Stimulated activated CD4-positive, alpha-beta T cell treated with anti-CD3 and anti-CD28 coated beads, Interleukin-2, amount 100 ng/mL, for 4 hours (primary cell): ENCODE measurements around the gene CLCF1.
A peak's percentile ranks its signal among the peaks of the same experiment; 100 is the strongest.

Source experiments
- DNase-seq: peaks from one replicate; pipeline ENCODE4 v3.0.0-alpha.2; 2020; ENCODE audit warnings: low read depth

The CLCF1 gene

DNA sequence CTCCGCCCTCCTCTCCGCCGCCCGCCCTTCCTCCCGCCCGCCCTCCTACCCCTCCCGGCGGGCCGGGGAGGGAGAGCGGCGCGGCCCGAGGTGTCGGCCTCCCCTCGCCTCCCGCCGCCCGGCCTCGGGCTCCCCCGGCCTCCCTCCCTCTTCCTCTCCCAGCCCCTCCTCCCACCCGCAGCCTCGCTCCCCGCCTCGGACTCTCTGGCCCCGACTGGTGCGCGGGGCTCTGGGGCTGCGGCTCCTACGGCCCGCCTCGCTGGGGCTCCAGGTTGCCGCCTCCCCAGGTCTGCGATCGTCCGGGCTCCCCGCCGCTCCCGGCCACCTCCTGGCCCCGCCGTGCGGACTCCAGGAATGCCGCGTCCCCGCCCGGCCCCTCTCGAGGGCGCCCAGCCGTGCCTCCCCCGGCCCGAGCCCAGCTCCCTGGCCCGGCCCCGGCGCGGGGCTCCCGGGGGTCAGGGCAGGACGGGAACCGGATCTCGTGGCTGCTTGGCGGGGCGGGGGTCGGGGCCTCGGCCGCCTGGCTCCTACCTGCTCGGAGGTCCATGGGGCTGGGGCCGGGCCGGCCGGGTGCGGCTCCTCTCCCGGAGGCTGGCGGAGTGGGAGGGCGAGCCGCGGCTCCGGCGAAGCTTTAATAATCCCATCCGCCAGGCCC, at the start of gene CLCF1:
CLCF1 (minus strand) TSS at position 606 of the 655 bp plus-strand sequence; CDS start at position 547, 59 bp downstream.
- no peak for DNase-seq

DNA sequence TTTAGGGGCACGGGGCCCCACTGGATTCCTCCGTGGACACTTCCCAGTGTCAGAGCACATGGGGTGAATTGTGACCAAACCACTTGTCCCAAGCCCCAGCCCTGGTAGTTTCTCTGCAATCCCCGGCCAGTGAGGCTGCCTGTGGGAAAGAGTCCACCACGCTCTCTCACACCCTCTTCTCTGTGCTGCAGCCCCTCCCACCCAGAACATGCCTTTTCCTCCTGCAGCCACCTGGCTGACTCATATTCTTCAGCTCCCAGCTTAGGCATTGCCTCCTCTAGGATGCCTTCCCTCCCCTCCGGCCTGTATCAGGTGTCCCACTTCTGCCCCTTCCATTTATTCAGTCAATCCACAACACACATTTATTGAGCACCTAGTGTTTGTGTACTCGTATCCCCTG, 49.5 kb upstream of the CLCF1 start:
- no peak for DNase-seq

DNA sequence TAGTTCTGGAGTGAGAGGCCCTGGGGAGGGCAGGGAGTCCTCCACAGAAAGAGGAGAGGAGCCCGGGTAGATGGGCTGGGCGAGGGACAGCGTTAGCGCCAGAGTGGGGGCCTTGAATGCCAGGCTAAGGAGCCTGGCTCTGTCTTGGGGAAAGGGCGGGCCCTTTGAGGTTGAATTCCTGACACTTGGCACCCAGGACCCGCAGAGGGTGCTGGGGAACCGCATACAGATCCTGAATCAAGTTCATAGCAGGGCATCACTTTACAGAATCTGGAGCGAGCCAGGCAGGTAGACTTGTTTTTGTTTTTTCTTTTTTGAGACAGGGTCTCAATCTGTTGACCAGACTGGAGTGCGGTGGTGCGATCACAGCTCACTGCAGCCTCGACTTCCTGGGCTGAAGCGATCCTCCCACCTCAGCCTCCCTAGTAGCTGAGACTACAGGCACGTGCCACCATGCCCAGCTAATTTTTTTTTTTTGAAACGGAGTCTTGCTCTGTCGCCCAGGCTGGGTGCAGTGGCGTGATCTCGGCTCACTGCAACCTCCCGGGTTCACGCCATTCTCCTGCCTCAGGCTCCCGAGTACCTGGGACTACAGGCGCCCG, 48.1 kb upstream of the CLCF1 start:
- DNase-seq = no peak

DNA sequence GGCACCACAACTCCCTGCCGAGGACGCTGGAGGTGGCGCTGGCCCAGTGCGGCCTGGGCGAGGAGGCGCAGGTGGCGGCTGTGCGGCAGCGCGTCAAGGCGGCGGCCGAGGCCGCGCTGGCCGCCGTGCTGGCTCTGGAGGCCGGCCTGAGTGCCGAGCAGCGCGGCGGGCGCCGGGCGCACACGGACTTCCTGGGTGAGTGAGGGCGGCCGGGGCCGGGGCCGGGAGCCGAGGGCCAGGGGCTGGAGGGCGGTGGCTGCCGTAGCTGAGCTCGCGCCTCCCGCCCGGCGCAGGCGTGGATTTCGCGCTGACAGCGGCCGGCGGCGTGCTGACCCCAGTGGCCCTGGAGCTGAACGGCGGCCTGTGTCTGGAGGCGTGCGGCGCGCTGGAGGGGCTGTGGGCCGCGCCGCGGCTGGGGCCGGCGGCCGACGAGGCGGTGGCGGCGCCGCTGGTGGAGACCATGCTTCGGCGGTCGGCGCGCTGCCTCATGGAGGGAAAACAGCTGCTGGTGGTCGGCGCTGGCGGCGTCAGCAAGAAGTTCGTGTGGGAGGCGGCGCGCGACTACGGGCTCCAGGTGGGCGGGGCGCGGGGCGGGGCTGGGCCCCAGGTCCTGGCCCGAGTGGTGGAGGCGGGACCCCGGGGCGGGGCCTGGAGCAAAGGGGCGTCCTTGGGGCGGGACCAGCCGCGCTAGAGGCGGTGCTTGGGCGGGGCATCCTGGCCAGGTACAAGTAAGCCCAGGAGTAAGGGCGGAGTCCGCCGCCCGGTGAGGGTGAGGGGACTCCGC, 47.4 kb upstream of the CLCF1 start:
- peak; percentile 98 for DNase-seq

DNA sequence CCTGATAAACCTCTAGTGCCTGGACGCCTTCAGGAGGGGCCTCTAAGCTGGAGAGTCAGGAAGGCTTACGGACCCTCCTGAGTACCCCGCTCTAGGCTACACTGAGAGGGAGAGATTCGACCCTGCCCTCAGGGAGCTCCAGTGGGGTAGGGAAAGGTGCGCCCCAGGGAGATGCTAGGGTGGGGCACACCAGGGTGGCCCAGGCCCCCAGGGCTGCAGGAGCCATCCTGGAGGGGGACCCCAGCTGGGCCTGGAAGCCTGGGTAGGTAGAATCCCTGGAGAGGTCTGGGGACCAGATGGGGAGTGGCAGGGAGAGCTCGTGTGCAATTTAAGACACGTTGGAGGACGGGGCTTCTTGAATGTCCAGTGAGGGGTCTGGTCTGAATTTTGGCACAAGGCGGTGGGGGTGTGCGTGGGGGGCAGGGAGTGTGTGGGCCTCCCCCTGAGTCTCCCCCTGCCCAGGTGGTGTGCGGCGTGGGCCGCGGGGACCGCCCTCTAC, 46.8 kb upstream of the CLCF1 start:
- no peak for DNase-seq

DNA sequence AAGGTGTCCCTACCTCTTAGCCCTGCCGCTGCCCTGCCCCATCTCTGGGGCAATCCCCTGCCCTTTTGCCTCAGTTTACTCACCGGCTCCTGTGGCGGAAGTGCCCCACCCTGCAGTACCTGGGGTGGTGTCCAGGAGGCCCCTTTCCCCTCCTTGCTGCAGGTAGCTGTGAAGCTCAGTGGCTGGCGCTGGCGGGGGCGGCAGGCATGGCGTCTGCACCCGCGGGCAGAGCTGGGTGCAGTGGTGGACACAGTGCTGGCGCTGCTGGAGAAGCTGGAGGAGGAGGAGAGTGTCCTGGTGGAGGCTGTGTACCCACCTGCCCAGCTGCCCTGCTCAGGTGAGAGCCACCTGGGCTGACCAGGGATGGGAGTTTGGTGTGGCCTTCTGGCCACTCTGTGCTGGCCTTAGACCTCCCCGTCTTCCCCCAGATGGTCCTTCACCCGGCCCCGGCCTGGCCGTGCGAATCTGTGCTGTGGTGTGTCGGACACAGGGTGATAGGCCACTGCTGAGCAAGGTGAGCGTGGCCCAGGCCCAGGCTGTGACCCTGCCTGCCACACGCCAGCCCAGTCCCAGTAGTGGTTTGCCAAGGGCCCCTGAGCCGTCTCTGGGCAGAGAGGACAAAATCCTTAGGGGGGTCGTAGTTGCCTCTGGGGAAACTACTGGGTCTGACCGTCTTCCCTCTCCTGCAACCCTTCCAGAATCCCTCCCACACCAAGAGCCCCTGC, 46.1 kb upstream of the CLCF1 start:
- no peak for DNase-seq

DNA sequence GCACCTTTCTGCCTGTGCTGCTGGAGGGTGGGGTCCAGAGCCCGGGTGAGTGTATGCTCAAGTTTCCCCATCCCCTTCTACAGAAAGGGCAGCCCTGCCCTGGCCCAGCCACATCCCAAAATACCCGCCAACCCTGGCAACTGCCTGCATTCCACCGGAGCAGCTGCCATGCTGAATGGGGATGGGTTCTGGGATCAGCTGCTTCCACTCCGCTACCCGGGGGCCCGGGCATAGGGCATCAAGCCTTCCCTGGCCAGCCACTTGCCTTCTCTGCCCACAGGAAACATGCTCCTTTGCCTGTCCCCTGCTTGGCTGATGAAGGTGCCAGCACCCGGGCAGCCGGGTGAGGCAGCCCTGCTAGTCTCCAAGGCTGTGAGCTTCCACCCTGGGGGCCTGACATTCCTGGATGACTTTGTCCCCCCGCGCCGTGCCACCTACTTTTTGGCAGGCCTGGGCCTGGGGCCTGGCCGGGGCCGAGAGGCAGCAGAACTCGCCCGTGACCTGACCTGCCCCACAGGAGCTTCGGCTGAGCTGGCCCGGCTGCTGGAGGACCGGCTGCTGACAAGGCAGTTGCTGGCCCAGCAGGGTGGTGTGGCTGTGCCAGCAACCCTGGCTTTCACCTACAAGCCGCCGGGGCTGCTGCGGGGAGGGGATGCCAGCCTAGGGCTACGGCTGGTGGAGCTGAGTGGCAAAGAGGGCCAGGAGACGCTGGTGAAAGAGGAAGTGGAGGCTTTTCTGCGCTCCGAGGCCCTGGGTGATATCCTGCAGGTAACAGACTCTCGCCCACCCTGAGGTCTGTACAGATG, 45.3 kb upstream of the CLCF1 start:
- DNase-seq = no peak

DNA sequence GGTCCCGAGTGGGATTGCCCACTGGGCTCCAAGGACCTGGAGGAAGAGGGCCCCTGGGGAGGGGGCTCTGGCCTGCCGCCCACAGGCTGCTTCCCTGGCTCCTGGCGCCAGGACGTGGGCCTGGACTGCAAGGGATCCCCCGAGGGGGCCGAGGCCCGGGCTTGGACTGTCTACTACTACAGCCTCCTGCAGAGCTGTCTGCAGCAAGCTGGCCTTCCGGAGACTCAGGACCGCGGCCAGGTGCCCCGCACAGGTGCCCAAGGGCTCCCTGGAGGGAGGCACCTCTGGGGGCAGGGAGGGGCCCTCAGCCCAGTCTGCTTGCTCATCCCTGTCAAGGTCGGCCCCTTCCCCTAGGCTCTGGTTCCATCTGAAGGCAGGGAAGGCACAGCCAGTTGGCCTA, 44.0 kb upstream of the CLCF1 start:
- DNase-seq = no peak

DNA sequence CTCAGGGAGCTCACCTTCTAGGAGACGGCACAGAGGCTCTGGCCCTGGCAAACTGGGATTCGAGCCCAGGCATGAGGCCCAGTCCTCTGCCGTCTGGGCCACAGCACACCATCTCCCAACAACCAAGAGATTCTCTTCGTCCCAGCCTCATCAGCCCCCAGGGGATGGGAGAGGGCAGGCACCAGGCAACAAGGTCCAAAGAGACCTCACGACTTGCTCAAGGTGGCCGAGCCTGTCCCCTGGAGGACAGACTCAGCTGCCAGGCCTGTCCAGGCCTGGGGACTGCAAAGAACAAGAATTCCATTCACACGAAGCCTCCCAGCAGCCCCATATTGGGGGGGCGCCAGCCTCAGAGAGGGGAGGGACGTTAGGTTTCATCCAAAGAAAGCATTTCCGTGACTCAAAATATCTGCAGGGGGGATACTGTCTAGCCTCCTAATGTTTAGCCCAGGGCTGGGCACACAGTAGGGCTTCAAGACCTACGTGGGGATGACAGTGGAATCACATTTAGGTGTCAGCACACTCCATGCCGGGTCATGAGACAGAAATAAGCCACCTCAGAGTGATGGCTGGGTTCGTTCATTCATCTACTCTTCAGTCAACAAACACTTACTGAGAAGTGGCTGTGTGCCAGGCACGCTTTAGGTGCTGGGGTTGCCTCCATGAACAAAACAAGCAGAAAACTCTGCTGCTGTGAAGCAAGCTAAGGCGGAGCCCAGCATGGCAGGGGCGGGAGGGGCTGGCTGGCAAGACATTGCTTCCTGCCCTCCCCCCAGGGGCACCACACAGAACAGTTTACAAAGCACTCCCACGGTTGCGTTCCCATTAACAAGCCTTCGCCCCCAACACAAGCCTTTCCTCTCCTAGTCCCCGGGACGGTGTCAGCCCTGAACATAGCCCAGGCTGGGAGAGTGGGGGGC, 43.3 kb upstream of the CLCF1 start:
- peak; percentile 73 for DNase-seq

DNA sequence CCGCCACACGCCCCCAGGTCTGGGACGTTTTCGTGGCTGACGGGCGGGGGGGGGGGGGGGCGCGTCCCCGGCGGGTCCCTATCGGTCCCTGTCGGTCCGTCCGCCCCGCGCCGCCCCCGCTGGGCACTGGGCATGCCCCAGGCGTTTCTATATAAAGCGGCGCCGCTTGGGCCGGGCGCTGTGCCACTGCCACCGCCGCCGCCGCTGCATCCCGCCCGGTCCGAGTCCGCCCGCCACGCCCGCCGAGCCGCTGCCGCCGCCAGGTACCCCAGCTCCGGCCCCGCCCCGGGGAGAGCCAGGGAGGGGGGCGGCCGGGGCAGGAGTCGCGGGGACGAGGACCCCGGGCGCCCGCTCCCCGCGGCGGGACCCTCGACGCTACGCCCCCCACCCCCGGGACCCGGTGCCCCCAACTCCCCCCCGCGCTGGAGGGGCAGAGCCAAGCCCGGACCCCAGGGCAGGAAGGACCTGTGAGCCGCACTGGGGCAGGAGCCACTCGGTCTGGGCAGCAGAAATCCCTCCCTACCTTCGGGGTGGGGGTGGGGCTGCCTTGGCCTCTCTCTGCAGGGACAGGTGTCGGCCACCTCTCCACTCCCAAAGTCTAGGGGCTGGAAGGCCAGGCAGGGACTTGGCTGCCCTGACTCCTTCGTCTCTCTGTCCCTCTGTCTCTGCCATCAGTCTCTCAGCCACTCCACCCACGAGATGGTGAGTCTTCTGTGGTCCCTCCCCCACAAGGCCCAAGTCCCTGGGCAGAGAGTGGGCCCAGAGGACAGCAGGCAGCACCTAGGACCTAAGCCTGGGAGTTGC, 42.3 kb upstream of the CLCF1 start, which contains the start of gene CARNS1:
CARNS1 (plus strand) TSS at position 178 of the 804 bp plus-strand sequence; CDS start at position 700, 522 bp downstream.
- DNase-seq = no peak

DNA sequence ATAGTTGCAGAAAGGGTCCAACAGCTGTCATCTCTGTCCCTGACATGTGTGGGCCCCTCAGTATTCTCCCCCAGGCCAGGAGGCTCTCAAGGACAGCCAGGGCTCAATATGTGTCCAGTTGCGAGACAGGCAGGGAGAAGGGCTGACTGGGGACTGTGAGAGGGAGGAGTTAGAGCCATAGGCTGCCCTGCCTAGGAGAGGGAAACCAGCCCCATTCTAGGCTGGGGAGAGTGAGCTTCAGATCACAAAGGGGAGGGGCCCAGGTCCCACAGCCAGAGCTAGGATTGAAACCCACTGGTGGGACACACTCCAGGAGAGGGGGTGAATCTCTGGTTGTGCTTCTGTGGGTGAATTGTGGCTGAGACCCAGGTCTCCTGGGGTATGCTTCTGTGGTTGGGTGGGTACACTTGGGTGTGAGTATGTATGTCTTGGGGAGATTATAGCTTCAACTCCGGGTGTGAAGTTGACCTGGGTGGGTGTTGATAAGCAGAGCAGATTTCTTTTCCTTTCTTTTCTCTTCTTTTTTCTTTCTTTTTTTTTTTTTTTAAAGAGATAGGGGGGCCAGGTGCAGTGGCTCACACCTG, 40.0 kb upstream of the CLCF1 start:
- DNase-seq = no peak

DNA sequence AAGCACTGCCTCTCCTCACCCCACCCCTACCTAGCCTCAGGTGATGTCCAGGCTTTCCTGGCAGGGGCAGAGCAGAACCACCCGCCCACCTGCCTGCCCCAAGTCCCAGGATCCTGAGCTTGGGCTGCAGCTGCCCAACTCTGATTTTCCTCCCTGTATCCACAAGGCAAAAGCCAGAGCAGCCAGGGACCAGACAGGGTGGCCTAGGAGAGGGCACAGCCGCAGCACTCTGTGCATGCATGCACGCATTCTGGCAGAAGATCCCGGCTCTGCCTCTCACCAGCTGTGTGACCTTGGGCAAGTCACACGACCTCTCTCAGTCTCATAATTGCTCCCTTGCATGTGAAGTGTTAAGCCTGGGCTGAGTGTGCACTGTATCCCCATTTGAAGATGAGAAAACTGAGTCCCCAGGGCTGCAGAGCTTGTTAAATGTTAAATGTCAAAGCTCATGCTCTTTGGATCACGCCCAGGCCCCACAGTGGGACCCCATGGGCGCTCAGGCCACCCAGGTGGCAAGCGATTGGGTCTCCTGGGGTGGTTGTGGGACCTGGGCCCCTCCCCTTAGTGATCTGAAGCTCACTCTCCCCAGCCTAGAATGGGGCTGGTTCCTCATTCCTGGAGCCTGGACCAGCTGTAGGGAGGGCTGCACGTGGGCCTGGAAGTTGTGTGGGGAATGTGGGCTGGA, 39.2 kb upstream of the CLCF1 start:
- no peak for DNase-seq

DNA sequence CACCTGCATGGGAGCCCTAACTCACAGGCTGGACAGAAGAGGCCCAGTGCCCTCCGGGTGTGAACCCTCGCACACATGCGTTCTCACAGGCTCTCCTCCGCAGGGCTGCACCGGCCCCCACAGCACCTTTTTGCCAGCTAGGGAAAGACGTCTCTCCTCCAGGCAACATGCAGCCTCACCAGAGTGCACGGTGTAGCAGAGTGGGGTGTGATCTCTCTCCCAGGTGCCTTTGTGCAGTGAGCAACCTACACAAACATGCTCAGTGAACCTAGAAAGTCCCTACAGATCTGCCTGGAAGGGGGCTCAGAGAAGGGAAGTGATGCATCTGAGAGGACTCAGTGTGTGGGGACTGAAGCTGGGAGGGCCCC, 38.4 kb upstream of the CLCF1 start:
- no peak for DNase-seq

DNA sequence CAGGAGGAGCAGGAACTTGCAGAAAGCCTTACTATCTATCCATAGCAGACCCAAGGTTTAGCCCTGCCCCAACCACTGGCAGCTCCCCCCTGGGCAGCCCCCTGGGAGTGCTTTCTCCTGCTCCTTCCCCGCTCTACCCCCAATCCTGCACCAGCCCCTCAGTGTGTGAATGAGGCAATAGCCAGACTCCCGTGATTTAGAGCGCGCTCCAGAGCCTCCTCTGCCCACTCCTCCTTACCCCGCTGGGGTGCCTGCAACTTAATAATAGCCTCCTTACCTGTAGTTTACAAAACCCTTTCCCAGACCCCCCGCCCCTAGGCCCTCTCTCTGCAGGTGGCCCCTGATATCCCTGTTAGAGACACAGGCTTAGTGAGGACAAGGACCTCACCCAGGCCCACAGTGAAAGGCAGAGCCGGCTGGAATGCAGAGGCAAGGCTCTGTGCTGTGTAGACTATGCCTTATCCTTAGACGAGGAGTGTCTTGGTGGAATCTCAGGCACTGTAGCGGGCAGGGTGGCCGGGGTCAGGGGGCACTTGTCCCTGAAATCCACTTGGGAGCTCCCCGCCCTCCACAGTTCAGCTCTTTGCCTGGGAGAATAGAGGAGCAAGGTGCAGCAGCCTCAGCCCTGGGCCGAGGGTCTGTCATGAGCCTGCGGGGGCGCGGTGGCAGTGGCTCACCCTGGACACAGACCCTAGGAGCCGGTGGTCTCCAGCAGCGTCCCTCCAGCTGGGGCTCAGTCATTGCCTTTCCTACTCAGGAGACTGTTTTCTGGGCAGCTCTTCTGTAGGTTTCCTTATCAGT, 37.8 kb upstream of the CLCF1 start:
- DNase-seq = no peak

DNA sequence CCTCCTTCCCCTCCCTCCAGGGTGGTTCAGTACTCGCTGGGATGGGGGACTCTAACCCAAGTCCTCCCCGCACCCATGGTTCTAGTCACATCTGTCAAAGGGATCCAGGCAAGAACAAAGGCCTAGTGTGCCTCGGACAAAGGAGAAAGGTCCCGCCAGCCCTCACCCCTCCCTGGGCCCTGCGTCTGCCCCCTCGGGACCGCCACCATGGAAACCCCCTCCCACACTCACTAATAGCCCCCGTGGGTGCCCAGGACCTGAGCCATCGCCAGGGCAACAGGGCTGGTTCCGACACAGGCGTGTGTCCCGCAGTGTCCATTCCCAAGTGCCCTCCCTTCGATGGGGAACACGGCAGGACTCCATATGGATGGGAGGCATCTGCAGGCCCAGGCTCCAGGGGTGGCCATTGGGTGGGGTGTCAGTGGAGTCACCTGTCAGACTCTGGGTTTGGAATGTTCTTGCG, 37.0 kb upstream of the CLCF1 start:
- no peak for DNase-seq

DNA sequence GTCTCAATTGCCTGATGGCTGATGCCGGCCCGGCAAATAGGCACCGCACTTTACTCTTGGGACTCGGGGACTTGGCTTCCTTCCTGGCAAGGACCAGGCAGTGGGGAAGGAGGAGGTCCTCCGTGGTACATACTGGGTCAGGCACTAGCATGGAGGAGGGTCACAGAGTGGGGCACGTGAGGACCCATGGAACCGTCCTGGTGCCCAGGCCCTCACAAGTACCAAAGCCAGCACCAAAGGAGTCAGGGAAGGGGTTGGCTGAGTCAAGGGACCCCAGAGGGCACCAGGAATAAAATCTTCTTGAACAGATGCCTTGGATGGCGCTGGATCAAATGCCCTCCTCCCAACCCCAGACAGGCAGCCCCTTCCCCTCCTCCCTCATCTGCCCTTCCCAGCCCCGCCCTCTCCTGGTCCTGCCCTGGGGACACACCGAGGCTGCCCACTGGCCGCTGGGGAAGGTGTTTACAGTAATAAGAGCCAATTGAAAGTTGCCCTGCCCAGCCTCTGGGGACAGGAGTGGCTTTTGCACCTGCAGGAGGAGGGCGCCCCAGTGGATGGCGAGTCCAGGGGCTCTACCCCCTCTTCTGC, 36.5 kb upstream of the CLCF1 start:
- DNase-seq = no peak

DNA sequence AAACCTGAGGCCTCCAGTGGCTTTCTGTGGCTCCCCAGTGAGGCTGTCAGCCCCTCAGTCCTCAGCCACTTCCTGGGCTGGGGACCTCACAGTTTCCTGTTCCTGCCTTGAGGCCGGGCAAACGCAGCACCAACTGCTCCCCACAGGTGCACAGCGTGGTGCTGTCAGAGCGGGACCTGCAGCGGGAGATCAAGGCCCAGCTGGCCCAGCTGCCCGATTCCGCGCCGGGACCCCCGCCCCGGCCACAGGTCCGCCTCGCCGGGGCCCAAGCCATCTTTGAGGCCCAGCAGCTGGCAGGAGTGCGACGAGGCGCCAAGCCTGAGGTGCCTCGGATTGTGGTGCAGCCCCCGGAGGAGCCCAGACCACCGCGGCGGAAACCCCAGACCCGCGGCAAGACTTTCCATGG, 35.9 kb upstream of the CLCF1 start:
- DNase-seq = no peak
